Body of pancreas (tissue), 4 donors: ENCODE results near the gene RRAGC. TPM values are rescaled to one million over a fixed set of nuclear protein-coding genes. Genes with fewer than 3 reads are reported as not detected.
A peak's percentile ranks its signal among the peaks of the same experiment; 100 is the strongest.

ENCODE experiments used
- ATAC-seq: fragments of 150-250 bp; one replicate; pipeline ENCODE4 v1.9.1; 2016
- DNase-seq, 4 donors: peaks; one replicate each; pipeline ENCODE4 v3.0.0-alpha.2; 2019
- H3K27ac ChIP-seq, 4 donors: fragments of 200-600 bp; sonication (generic); 1 replicate in 3 of 4; 2 replicates in 1 of 4; pipeline versions ENCODE4 v1.5.1 to v1.6.1; 2016 to 2019; ENCODE audit warnings: mild to moderate bottlenecking in 1 of 4, mixed read lengths in 1 of 4, moderate library complexity in 1 of 4
- H3K27me3 ChIP-seq, 2 donors: fragments of 200-600 bp; sonication (generic); one replicate each; pipeline ENCODE4 v1.6.0; 2016; ENCODE audit warnings: mild to moderate bottlenecking in 1 of 2
- H3K36me3 ChIP-seq, 2 donors: fragments of 200-600 bp; sonication (generic); replicated peaks in 1 of 2; 2 replicates each; pipeline ENCODE4 v1.5.1; 2016; ENCODE audit warnings: low read depth in 2 of 2; ENCODE audit not compliant: insufficient read depth in 1 of 2
- H3K4me1 ChIP-seq: fragments of 200-600 bp; sonication (generic); one replicate; pipeline ENCODE4 v1.6.0; 2016
- H3K4me3 ChIP-seq, 2 donors: fragments of 200-600 bp; sonication (generic); 1 replicate in 1 of 2; 2 replicates in 1 of 2; pipeline ENCODE4 v1.5.1; 2016 to 2019
- H3K9me3 ChIP-seq, 3 donors: fragments of 200-600 bp; sonication (generic); 1 replicate in 2 of 3; 2 replicates in 1 of 3; pipeline ENCODE4 v1.5.1; 2016
- CTCF ChIP-seq, 7 experiments: fragments of 450-650 bp in 4 of 7; fragments of 200-600 bp in 3 of 7; sonication (generic) in 3 of 7; IDR thresholded peaks; one replicate each; pipeline ENCODE4 v1.5.1; 2016 to 2019; ENCODE audit warnings: antibody characterized with exemption in 7 of 7
- POLR2A ChIP-seq, 3 donors: fragments of 450-650 bp; IDR thresholded peaks; one replicate each; pipeline ENCODE4 v1.6.1; 2016; ENCODE audit warnings: antibody characterized with exemption in 3 of 3, mild to moderate bottlenecking in 2 of 3
- whole genome bisulfite sequencing, 2 donors: methylation state at CpG; one replicate each; pipeline ENCODE4 v1.1.5; 2017; 5-methylcytosine and 5-hydroxymethylcytosine counted together
- intact Hi-C: fragments of 100-400 bp; cut with DNase I; formaldehyde crosslinking; loops from one replicate; pipeline ENCODE4 v1.15.1; 2023
- total RNA-seq, 2 donors: library from RNA; depleted of rRNA; stranded (reverse); fragments of >200 nt; gene quantifications; one replicate each; pipeline ENCODE4 v1.1.0, GENCODE V29; 2016

The RRAGC gene
- total RNA-seq, 2 donors from 2014 or later, result 6.9 to 7.0 TPM

GRCh38 chr1:38872401-38873026 is 12.9 kb upstream of the RRAGC start:
- Histone ChIP-seq H3K4me3 (peak overlapping the region; percentile 84 to 85), H3K27me3 (no peaks in the 10 kb centered on the region), H3K9me3 (no peaks in the 10 kb centered on the region), H3K36me3 (no peaks in the 10 kb centered on the region), H3K4me1 (peaks cover 19% of the 10 kb centered on the region), H3K27ac (peak overlapping the region in 3 of 4 donors; percentile 53 to 82 (median 78))
- 4% methylated on average over 19 to 25 of the region's 25 CpGs for WGBS, 2 donors
- ATAC-seq (peak; percentile 2), DNase-seq (peak; percentile 9 to 33 (median 24))
- TF ChIP-seq CTCF (IDR thresholded peaks at IDR 0.05) (no peak), POLR2A (IDR thresholded peaks at IDR 0.05) (no peak)
- intact Hi-C loops, result no loop called here

- H3K27ac ChIP-seq, result no peak overlapping the region
- WGBS, 2 donors, result 89 to 94% methylated on average over 8 of the region's 8 CpGs
- TF ChIP-seq CTCF (IDR thresholded peaks at IDR 0.05), result no peak
- no peak for TF ChIP-seq POLR2A (IDR thresholded peaks at IDR 0.05)
- no peaks in the 10 kb centered on the region for H3K36me3 ChIP-seq
- intact Hi-C loops, result no loop called here
- no peaks in the 10 kb centered on the region for H3K9me3 ChIP-seq
- H3K4me3 ChIP-seq, result no peak overlapping the region
- ATAC-seq, result no peak
- no peak for DNase-seq
- peaks cover 19% of the 10 kb centered on the region for H3K4me1 ChIP-seq
- H3K27me3 ChIP-seq, result no peaks in the 10 kb centered on the region
Observed at GRCh38 chr1:38870996-38871395, 11.4 kb upstream of the RRAGC start.

GRCh38 chr1:38867208-38867607 is 7.6 kb upstream of the RRAGC start:
- Histone ChIP-seq H3K4me1 (peaks cover 9% of the 10 kb centered on the region), H3K27me3 (no peaks in the 10 kb centered on the region), H3K27ac (no peak overlapping the region), H3K9me3 (no peaks in the 10 kb centered on the region), H3K4me3 (no peak overlapping the region), H3K36me3 (peaks cover 0 to 2% of the 10 kb centered on the region in 2 donors)
- intact Hi-C loops, result no loop called here
- DNase-seq (no peak), ATAC-seq (no peak)
- no peak for TF ChIP-seq CTCF (IDR thresholded peaks at IDR 0.05)
- 90 to 95% methylated on average over 8 of the region's 8 CpGs for WGBS, 2 donors

- no peak overlapping the region for H3K27ac ChIP-seq
- H3K4me3 ChIP-seq, result no peak overlapping the region
- TF ChIP-seq POLR2A (IDR thresholded peaks at IDR 0.05) (no peak), CTCF (IDR thresholded peaks at IDR 0.05) (no peak)
- H3K36me3 ChIP-seq, result peaks cover 0 to 2% of the 10 kb centered on the region in 2 donors
- intact Hi-C loops, result no loop called here
- no peak for DNase-seq
- WGBS, 2 donors, result 61 to 69% methylated on average over 4 of the region's 4 CpGs
- no peaks in the 10 kb centered on the region for H3K9me3 ChIP-seq
- ATAC-seq, result no peak
- H3K4me1 ChIP-seq, result peaks cover 15% of the 10 kb centered on the region
- H3K27me3 ChIP-seq, result no peaks in the 10 kb centered on the region
Observed at GRCh38 chr1:38865112-38865715, 5.6 kb upstream of the RRAGC start.

GRCh38 chr1:38860454-38860795 is 853 bp upstream of the RRAGC start:
- Histone ChIP-seq H3K9me3 (no peaks in the 10 kb centered on the region), H3K36me3 (peaks cover 0 to 7% of the 10 kb centered on the region in 2 donors), H3K4me3 (peak overlapping the region; percentile 44 to 76), H3K27me3 (no peaks in the 10 kb centered on the region), H3K4me1 (peaks cover 39% of the 10 kb centered on the region), H3K27ac (peak overlapping the region in 3 of 4 donors; percentile 81 to 95 (median 82))
- WGBS, 2 donors, result 0 to 2% methylated on average over 6 of the region's 6 CpGs
- TF ChIP-seq POLR2A (IDR thresholded peaks at IDR 0.05) (no peak), CTCF (IDR thresholded peaks at IDR 0.05) (no peak)
- intact Hi-C loops, result no loop called here
- DNase-seq (no peak), ATAC-seq (no peak)
